Panc1 (cell line): ENCODE results near the gene PNMA6E. TPM values are rescaled to one million over a fixed set of nuclear protein-coding genes. Genes with fewer than 3 reads are reported as not detected.

Experiments used
- ATAC-seq: fragments of 200-7000 bp; cut with Tn5 transposase; 2 replicates; pipeline ENCODE4 v1.9.1; 2020; ENCODE audit warnings: mild to moderate bottlenecking, moderate library complexity
- BruUV-seq: library from RNA; stranded (reverse); fragments of 400-500 nt; replicated peaks from 2 replicates; lab custom pipeline; 2021; lab: Mats Ljungman, UMichigan
- CTCF ChIA-PET: fragments of 300-600 bp; sonication (Branson Sonifier 250); formaldehyde crosslinking; loops from one replicate; lab custom pipeline; 2022; ENCODE audit warnings: antibody characterized with exemption; lab: Charles Lee
- POLR2A ChIA-PET: fragments of 300-600 bp; sonication (Branson Sonifier 250); formaldehyde crosslinking; loops from one replicate; lab custom pipeline; 2022; ENCODE audit warnings: antibody characterized with exemption; lab: Charles Lee
- DNase-seq: peaks from one replicate; pipeline ENCODE4 v3.0.0-alpha.2; 2010; ENCODE audit warnings: low read depth, low spot score
- H3K27ac ChIP-seq: 2 replicates; pipeline ENCODE4 v1.5.1; 2011; ENCODE audit warnings: mild to moderate bottlenecking, low read length, inconsistent platforms
- H3K27me3 ChIP-seq: fragments of 200-500 bp; sonication (Bioruptor generic); 2 replicates; pipeline ENCODE4 v1.6.0; 2014; ENCODE audit warnings: low read length, inconsistent platforms; ENCODE audit not compliant: control insufficient read depth, insufficient read depth
- H3K36me3 ChIP-seq: fragments of 200-500 bp; sonication (Bioruptor generic); 2 replicates; pipeline ENCODE4 v1.5.1; 2014; ENCODE audit warnings: inconsistent platforms, mild to moderate bottlenecking, low read length, moderate library complexity; ENCODE audit not compliant: control insufficient read depth, insufficient read depth
- H3K4me1 ChIP-seq: 2 replicates; pipeline ENCODE4 v1.5.1; 2011; ENCODE audit warnings: inconsistent platforms, mild to moderate bottlenecking, low read length, moderate library complexity; ENCODE audit not compliant: control insufficient read depth, insufficient read depth
- H3K4me3 ChIP-seq, 2 experiments: 2 replicates each; pipeline ENCODE4 v1.5.1; 2011 to 2012; ENCODE audit warnings: low read depth in 2 of 2, low read length in 2 of 2, mild to moderate bottlenecking in 2 of 2, inconsistent platforms in 1 of 2, moderate library complexity in 1 of 2
- H3K9me3 ChIP-seq: fragments of 200-500 bp; sonication (Bioruptor generic); 2 replicates; pipeline ENCODE4 v1.5.1; 2014; ENCODE audit warnings: low read depth, mild to moderate bottlenecking, inconsistent platforms, low read length, moderate library complexity; ENCODE audit not compliant: control insufficient read depth, insufficient read depth
- CTCF ChIP-seq: fragments of 450-650 bp; IDR thresholded peaks from 2 replicates; pipeline ENCODE4 v1.5.1; 2017; ENCODE audit warnings: mild to moderate bottlenecking
- POLR2AphosphoS5 ChIP-seq: IDR thresholded peaks from 2 replicates; pipeline ENCODE4 v1.6.1; 2012; ENCODE audit warnings: mild to moderate bottlenecking, low read depth, low read length, moderate library complexity
- REST ChIP-seq, 2 experiments: IDR thresholded peaks; 2 replicates each; pipeline ENCODE4 v1.6.1; 2011 to 2012; ENCODE audit warnings: low read depth in 2 of 2, control low read depth in 1 of 2, low read length in 1 of 2, mild to moderate bottlenecking in 1 of 2, moderate library complexity in 1 of 2; ENCODE audit not compliant: insufficient read depth in 1 of 2
- SIN3A ChIP-seq: IDR thresholded peaks from 2 replicates; pipeline ENCODE4 v1.6.1; 2012; ENCODE audit warnings: low read depth, mild to moderate bottlenecking, low read length, moderate library complexity, borderline replicate concordance; ENCODE audit not compliant: insufficient read depth
- TCF7L2 ChIP-seq: IDR thresholded peaks from 2 replicates; pipeline ENCODE4 v1.6.1; 2011; ENCODE audit warnings: mild to moderate bottlenecking, low read depth, low read length, inconsistent platforms
- in situ Hi-C: cut with HindIII; loops from 2 replicates; pipeline ENCODE4 v1.10.0; 2016; ENCODE audit warnings: low sequenced_read_pairs, low pct_unique_long_range_greater_than_20kb
- intact Hi-C: fragments of 100-400 bp; cut with micrococcal nuclease; formaldehyde crosslinking; loops from one replicate; pipeline ENCODE4 v1.10.0; 2022; ENCODE audit not compliant: unreplicated experiment
- total RNA-seq: library from RNA; stranded (reverse); gene quantifications from one replicate; pipeline ENCODE4 v1.2.1, GENCODE V29; 2021; ENCODE audit not compliant: unreplicated experiment

PNMA6E gene
- total RNA-seq, 1 experiment from 2014 or later, result not detected

DNA sequence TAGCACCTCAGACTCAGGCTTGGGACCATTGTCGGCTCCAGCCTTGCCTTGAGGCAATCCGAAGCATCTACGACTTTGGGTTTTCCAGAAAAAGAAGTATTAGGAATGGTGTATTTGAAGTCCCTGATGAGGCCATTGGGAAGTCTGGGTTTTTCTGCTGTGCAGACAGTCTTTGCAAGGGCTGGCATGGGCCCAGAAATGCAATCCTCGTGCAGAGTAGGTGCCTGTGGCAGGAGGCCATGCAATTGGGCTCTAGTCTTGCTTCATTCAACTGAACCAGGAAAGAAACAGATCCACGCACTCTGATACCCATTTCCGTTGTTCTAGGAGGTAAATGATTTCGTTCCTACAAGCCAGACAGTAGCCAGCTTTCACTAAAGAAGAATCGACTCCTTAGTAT lies 22.5 kb upstream of the PNMA6E start:
- H3K27me3 ChIP-seq, result no peaks in the 10 kb centered on the region
- H3K36me3 ChIP-seq, result no peaks in the 10 kb centered on the region
- intact Hi-C loops (no loop called here), in situ Hi-C loops (no loop called here)
- no peak overlapping the region for H3K4me3 ChIP-seq
- H3K9me3 ChIP-seq, result no peaks in the 10 kb centered on the region
- ATAC-seq, result no peak
- no peak for TF ChIP-seq SIN3A
- TF ChIP-seq REST (IDR thresholded peaks at IDR 0.05; ENCODE audit: insufficient read depth in 1 of 2, low read depth in 2 of 2, low read length in 1 of 2), result no peak
- no peak for TF ChIP-seq CTCF
- TF ChIP-seq TCF7L2, result no peak
- no peak for TF ChIP-seq POLR2AphosphoS5
- CTCF ChIA-PET, result no interaction called here
- no peak for DNase-seq
- BruUV-seq, result no TSS peak
- H3K27ac ChIP-seq, result no peak overlapping the region
- POLR2A ChIA-PET, result no interaction called here
- H3K4me1 ChIP-seq, result no peaks in the 10 kb centered on the region

GRCh38 chrX:153421856-153422255 lies 20.7 kb upstream of the PNMA6E start:
- no TSS peak for BruUV-seq
- Histone ChIP-seq H3K4me1 (no peaks in the 10 kb centered on the region), H3K9me3 (no peaks in the 10 kb centered on the region), H3K27me3 (no peaks in the 10 kb centered on the region), H3K36me3 (no peaks in the 10 kb centered on the region), H3K27ac (no peak overlapping the region), H3K4me3 (no peak overlapping the region)
- intact Hi-C loops (no loop called here), in situ Hi-C loops (no loop called here)
- ChIA-PET POLR2A (no interaction called here), CTCF (no interaction called here)
- ATAC-seq (no peak), DNase-seq (no peak)
- TF ChIP-seq TCF7L2 (no peak), REST (IDR thresholded peaks at IDR 0.05; ENCODE audit: insufficient read depth in 1 of 2, low read depth in 2 of 2, low read length in 1 of 2) (no peak), CTCF (no peak), SIN3A (no peak), POLR2AphosphoS5 (no peak)
